Stimulated activated CD4-positive, alpha-beta T cell treated with anti-CD3 and anti-CD28 coated beads, Interleukin-1b, Interleukin-23, amount 100 ng/mL, for 48 hours (primary cell): ENCODE data around the gene SPRED1.

Experiments used
- DNase-seq: peaks from one replicate; pipeline ENCODE4 v3.0.0-alpha.2; 2020

Gene SPRED1

DNA sequence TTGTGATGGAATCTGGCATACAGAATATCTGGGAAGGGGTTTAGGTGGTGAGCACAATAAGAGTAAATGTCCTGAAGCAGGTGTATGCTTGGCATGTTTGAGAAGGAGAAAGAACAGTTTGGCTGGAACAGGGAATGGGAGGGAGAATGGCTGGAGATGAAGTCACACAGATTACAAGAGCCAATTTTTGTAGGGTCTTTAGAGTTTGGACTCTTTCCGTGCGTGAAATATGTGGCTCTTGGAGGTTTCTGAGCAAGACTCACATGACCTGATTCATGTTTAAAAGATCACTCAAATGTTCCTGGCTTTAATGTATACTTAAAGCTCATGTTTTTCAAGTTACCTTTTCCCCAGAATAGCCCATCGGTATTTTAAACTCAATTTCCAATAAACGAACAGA, 32.8 kb downstream of the SPRED1 start:
- no peak for DNase-seq

DNA sequence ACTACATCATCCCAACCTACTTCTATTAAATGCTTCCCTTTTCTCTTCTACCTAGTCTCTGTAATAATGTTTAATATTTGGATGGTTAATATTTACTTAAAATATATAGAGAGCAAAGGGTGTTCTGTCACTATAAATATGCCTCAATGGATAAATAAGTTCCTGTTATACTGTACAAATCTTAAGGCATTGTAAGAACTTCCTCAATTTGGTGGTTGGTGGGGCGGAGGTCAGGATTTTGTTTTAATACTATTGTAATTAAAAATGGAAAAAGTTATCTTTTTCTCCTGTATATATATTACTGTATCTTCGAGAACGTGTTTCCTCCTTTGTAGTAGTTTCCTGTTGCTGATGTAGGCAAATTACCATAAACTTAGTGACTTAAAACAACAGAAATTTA, 41.5 kb downstream of the SPRED1 start:
- no peak for DNase-seq

DNA sequence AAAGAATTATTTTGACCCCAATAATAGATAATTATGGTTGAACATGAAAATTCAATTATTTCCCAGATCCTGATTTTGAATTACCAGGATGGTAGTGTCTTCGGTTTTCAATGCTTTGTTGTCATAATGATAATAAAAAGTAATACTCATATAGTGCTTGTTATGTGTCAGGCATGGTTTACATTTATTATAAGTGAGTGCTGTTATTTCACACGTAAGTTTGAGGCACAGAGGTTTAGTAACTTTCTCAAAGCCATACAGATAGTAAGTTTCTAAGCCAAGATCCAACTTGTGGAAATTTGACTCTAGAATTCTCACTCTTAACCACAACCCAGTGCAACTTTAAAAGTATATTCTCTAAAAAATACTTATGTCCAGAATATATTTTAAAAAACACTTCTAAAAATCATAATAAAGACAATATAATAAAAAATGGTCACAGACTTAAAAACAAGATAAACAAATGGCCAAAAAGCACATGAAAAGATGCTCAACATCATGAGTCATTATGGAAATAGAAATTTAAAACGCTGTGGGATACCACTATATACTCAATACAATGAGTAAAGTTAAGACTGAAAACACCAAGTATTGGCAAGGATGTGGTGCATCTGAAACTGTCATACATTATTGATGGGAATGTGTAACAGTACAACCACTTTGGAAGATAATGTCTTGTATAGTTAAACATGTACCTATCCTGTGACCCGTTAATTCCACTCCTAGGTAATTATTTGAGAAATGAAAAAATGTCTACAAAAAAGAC, 45.2 kb downstream of the SPRED1 start:
- no peak for DNase-seq

DNA sequence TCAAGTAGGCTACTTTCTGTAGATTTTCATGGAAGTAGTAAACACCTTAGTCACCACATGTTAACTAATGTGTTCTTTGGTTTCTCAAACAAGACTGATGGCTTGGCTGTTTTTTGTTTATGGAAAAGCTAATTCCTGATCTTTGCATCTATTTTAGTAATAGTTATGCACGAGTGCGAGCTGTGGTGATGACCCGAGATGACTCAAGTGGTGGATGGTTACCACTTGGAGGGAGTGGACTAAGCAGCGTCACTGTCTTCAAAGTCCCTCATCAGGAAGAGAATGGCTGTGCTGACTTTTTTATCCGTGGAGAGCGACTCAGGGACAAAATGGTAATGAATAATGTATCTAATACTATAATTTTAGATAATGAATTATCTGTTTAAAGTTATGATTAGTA, 46.6 kb downstream of the SPRED1 start:
- DNase-seq = no peak

DNA sequence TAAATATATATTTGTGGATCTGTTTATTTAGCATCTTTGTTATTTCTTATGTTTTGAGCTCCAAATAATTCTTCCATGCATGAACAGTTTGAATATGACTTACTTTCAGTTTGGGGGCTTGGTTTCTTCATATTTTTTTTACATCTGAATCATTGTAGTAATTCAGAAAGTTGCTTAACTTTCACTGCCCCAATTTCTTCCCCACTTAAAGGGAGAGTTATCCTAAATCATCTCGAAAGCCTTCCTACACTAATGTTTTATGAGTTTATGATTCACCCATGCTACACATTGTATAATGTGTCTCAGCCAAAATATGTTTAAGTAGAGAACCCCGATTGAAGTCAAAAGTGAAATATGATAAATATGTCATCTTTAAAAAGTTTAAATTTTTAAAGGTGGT, 47.8 kb downstream of the SPRED1 start:
- no peak for DNase-seq

DNA sequence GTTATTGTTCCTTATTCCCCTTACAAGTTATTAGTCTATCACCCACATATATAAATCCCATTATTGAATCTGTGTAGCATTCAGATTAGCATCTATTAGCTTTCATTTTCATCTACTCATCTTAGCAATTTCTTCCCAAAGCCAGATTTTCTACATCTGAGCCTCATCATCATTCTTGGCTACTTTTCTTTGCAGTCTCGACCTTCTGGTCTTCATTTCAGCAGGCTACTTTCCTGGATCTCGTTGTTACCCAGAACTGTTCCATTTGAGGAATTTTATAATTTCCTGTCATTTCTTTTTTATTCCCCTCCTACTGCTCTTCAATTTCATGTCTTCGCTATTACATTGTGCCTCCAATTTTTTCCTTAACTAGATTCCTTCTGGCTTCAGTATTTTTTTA, 51.8 kb downstream of the SPRED1 start:
- DNase-seq = no peak

DNA sequence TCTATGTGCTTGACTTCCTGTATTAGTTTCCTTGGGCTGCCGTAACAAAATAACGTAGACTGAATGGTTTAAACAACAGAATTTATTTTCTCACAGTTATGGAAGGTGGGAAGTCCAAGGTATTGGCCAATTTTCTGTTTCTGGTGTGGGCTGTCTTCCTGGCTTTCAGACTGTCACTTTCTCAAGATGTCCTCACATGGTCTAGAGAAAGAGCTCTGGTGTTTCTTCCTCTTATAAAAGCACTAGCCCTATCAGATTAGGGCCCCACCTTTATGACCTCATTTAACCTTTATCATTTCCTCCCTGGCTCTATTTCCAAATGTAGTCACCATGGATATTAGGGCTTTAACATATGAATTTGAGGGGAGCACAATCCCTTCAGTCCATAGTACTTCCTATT, 54.6 kb downstream of the SPRED1 start:
- DNase-seq = no peak

DNA sequence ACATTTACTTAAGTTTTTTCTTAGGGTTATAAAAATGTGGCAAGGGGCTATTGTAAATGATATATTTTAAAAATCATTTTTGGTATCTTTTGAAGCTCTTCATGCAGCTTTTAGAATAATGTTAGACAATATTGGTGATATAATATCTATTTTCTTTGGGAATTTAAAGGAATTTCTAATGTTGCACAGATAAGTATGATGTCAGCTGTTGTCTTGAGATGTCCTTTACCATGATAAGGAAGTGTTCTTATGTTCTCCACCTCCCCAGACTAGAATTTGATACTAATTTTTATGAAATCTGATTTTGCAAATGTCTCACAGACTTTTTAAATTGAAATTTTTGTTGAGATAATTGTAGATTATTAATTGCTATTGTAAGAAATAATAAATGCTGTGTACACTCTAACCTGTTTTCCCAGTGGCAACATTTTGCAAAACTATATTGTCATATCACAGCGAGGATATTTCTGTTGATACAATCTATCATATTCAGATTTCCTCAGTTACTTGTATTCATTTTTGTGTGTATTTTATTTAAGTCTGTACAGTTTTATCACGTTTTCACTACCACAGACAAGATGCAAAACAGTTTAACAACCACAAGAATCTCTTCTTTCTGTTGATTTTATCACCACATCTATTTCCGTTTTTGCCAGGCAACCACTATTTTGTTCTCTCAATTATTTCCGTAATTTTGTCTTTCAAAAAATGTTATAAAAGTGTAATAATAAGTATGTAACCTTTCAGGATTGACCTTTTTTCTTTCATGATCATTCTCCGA, 55.4 kb downstream of the SPRED1 start:
- no peak for DNase-seq

DNA sequence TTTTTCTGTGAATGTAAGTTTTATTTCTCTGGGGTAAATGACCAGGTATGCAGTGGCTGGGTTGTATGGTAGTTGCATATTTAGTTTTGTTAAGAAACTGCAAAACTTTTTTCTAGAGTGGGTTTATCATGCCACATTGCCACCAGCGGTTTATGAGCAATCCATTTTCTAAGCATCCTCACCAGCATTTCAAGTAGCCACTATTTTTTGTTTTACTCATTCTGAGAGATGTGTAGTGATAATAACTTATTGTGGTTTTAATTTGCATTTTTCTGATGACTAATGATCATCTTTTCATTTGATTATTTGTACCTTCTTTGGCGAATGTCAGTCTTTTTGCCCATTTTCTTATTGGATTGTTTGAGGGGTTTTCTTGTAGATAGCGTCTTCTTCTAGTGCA, 56.2 kb downstream of the SPRED1 start:
- DNase-seq = no peak

DNA sequence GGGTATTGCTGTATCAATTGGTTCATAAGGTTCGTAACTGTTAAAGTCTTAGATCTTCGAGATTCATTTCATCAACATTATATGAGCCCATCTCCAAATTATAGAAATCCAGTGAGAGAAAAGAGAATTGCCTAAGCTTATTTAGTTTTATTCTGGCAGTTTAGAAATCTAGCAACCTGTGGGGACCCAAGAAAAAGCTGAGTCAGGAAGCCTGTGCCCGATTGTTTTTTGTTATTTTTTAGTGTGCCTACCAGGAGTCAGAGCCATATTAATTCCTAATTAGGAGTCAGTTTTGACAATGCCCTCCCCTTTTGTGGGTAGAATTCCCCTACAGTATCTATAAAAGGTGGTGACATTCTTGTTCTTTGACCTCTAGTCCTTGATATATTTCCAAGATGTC, 59.6 kb downstream of the SPRED1 start:
- no peak for DNase-seq

DNA sequence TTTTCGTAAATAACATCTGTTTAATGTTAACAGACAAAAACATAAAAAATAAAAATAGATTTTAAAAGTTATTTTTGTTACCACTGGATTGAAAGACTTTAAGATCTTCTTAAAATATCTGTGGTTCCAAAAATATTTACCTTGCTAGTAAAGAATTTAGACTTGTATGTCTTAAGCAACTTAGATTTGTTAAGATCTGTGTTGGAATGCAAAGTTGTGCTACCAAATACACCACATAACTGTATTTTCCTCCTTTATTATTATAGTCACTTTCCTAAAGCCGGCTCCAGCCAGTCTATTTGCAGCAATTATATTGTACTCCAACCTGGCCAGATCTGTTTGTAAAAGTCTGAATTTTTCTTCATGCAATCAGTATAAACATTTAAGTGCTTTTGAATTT, 63.7 kb downstream of the SPRED1 start:
- no peak for DNase-seq

DNA sequence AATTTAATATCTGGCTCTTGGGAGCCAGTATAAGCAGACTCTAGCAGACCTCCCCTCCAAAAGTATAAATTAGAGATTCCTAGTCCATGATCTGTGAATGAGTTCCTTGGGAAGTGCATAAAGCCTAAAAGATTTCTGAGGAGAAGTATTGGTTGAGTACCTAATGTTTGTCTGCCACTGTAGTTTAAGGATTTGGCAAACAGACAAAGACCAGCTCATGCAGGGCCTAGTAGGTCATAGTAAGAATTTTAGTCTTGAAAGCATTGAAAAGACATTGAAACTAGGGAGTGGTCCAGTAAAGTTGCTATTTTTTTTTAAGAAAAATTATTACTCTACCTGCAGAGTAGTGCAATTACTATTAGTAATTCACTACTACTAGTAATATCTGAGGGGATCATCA, 67.5 kb downstream of the SPRED1 start:
- DNase-seq = no peak

DNA sequence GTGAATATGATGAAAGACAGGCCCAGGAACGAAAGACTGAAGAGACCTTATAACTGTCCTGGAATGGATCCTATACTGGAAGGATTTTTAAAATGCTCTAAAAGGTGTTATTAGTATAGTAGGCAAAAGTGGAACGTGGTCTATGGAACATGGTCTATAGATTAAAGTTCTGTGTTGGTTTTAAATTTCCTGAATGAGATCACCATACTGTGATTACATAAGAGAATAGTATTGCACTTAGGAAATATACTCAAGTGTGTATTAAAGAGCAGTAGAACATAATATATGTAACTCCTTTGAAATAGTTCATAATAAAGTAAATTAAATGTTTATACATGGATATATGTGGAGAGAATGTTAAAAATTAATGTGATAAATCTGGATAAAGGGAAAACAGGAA, 68.2 kb downstream of the SPRED1 start:
- no peak for DNase-seq

DNA sequence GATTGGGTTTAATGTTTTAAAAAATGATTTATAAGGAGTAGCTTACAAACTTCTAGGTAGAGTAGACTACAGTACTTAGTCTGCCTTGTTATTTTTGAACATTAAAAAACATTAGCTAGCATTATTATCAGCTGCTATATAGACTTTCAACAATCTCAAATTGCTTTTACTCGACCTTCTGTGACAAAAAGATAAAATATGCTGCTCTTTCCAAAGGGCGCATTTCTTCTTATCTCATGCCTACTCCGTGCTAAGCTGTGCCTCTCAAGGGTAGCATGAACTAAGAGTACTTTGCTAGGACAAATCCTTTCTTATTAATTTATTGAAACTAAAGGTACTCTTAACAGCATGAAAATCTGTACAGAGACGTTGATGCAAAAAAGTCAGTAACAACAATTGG, 71.3 kb downstream of the SPRED1 start:
- no peak for DNase-seq

DNA sequence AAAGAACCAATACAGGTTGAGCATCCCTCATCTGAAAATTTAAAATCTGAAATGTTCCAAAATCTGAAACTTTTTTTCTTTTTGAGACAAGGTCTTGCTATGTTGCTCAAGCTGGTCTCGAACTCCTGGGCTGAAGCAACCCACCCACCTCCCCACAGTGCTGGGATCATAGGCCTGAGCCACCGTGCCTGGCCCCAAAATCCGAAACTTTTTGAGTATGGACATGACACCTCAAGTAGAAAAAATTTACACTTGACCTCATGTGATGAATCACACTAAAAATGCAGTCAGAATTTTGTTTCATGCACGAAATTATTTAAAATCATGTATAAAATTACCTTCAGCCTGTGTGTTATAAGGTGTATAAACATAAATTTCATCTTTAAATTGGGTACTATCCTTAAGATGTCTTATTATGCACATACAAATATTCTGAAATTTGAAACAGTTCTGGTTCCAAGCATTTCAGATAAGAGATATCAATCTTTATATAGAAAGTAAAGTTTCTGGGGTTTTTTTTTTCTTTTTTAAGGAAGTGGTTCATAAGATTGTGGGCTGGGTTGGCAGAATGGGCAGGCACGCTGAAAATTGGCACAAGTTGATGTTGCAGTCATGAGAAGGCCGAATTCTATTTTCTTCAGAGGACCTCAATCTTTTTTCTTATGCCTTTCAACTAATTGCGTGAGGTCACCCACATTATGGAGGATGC, 72.5 kb downstream of the SPRED1 start:
- DNase-seq = no peak

DNA sequence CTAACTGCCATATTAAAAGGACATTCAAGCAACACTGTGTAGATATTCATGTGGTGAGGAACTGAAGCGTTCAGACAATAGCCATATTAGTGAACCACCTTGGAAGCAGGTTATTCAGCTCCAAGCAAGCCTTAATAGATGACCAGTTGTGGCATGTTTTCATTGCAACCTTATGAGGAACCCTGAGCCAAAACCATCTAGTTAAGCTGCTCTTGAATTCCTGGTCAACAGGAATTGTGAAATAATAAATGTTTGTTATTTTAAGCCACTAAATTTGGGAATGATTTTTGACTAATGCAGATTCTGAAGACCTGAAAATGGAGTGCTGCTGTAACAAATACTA, 73.0 kb downstream of the SPRED1 start:
- DNase-seq = no peak

DNA sequence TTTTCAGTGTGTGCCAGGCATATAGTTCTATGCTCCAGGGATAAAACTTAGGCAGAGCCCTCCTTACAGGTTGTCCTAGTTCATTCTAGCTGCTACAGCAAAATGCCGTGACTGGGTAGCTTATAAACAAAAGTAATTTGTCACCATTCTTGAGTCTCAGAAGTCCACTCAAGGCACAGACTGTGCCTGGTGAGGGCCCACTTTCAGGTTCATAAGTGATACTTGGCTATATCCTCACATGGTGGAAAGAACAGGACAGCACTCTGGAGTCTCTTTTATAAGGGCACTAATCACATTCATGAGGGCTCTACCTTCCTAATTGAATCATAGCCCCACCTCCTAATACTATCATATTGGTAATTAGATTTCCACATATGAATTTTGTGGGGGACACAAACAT, 80.1 kb downstream of the SPRED1 start:
- no peak for DNase-seq

DNA sequence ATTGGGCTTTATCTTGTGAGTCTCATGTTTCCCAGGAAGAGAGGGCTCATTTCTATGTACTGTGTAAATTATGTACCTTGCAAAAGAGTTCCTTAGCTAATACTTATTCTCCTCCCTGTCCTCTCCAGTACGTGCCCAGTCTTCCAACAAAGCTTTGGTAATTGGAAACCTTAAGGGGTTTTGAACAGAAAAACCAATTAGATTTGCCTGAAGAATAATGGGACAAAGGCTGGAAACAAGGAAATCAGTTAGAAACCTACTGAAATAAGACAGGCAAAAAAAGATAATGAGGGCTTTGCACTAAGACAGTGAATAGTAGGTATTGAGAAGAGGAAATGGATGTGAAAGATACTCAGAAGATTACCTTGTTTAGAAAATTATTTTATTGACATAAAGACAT, 82.5 kb downstream of the SPRED1 start:
- DNase-seq = no peak

DNA sequence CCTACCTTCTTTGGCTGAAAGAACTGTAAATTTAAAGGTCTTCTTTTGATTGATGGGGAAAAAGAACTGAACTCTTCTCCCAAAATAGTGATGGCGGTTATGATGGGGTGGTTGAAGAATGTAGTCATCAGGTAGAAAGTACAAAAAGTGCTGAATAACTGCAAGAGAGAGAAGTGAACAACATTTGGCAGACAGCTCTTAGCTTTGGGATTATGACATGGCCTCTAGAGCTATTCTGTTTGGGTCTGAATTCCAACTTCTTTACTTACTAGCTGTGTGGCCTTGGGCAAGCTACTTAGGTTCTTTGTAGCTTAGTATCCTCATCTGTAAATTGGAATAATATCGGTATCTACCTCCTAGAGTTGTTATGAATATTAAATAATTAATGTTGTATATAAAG, 91.7 kb downstream of the SPRED1 start:
- no peak for DNase-seq

DNA sequence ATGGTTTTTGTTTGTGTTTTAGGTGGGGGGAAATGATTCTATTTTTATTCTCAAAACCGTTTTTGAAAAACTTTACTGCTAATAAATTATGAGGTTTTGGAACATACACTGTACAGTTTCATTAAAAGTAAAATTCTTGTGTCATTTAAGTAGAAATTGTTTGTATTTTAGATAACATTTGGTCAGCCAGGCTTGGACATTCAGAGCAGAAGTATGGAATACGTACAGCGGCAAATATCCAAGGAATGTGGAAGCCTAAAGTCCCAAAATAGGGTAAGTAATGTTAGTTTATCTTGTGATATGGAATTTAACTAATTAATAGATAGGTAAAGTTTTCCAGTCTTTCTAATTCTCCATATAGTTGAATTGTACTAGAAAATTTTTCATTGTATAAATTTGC, 96.6 kb downstream of the SPRED1 start:
- DNase-seq = no peak

DNA sequence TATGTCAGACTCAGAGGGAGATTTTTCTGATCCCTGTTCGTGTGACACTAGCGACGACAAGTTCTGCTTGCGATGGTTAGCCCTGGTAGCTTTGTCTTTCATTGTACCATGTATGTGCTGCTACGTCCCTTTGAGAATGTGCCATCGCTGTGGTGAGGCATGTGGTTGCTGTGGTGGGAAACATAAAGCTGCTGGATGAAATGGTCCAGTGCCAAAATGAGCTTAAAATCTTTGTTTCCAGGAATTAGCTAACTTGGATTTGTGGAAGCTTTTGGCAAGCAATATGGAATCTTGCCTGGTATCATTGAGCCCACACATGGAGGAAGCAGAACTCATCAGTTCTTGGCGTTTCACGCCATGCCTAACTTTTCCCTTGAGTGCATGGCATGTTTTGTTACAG, 98.8 kb downstream of the SPRED1 start:
- DNase-seq = no peak

DNA sequence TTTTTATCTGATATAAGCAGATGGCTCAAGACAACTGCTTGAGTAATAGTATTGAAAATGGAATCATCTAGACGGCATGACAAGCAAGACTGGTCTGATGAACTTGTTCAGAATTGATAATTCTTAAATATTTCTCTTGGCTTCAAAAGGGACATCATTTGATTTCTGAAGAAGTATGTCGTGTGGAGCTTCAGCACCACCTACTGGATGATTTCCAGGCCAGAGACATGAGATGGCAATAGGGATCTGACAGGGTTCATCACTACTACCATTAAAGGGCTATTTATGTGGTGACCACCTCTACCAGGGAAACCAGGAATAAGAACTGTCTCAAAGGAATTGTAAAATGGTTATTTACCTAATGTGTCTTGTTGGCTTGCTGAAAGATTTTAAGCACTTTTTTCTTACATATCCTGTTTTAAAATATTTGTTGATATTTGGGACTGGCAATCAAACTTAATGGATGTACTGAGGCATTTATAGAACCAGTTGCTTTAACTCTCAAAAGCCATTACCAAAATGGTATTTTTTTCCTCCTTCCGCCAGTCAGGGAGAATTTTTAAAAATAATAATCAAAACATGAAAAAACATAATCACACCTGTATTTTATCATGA, 101.8 kb downstream of the SPRED1 start:
- peak; percentile 38 for DNase-seq

DNA sequence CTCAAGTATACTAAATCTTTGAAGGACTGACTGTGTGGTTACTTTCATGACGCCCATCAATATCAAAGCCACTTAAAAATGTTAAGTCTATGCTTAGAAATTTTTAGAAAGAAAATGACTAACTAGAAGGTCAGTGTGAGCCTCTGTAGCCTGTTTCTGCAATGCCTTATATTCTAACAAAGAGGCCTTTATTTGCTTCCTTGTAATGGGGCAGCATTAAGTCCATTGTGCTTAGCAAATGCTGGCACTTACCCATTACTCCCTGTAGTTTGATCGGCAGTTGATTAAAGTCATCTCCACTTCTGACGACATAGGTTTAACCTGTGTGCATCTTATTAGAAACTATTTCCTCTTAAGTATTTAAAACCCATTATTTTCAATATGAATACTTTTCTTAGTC, 109.7 kb downstream of the SPRED1 start:
- no peak for DNase-seq

DNA sequence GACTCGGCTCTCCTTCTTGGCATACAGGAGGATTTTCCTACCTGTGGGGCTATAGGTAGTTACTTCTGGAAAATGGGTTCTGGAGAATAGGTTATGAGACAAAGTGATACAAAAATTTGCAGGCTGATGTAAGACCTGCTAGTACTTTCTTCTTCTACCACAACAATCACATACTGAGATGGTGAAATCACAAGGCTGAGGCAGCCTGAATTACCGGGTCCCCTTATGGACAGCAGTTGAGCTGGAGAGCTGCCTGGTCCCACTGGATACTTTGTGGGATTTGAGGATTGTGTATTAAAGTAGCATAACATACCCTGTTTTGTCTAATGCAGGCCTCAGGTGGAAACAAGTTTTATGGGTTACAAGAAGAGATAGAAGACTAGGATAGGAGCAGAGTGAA, 114.8 kb downstream of the SPRED1 start:
- no peak for DNase-seq
